ENCODE results near the gene UTP4. TPM values are rescaled to one million over a fixed set of nuclear protein-coding genes. Genes with fewer than 3 reads are reported as not detected.
A peak's percentile ranks its signal among the peaks of the same experiment; 100 is the strongest.

Gene UTP4
- total RNA-seq, 6 donors from 2014 or later = 10.9 to 38.8 (median 28.4) TPM

- ATAC-seq (ENCODE audit: low FRiP score in 2 of 2) (no peak), DNase-seq (peak in 1 of 2 donors; percentile 84)
- Histone ChIP-seq H3K4me1 (peaks cover 24 to 45% (median 28%) of the 10 kb centered on the region in 4 donors), H3K9me3 (no peaks in the 10 kb centered on the region), H3K4me3 (peak overlapping the region; percentile 5 to 67 (median 50)), H3K36me3 (peaks cover 6 to 20% (median 10%) of the 10 kb centered on the region in 4 donors), H3K27me3 (peaks cover 0 to 19% (median 8%) of the 10 kb centered on the region in 4 donors), H3K27ac (peak overlapping the region in 2 of 4 donors; percentile 42 to 72)
- WGBS, 2 donors = 0% methylated on average over 2 to 27 of the region's 55 CpGs
- TF ChIP-seq CTCF (IDR thresholded peaks at IDR 0.05) (no peak), EP300 (IDR thresholded peaks at IDR 0.05) (no peak)
These were observed 25.7 kb upstream of the UTP4 start for GRCh38 chr16:69106491-69107315.

- ATAC-seq (ENCODE audit: low FRiP score in 2 of 2) = peak in 1 of 2 donors; percentile 37
- TF ChIP-seq CTCF (IDR thresholded peaks at IDR 0.05) (no peak), EP300 (IDR thresholded peaks at IDR 0.05) (no peak), POLR2AphosphoS5 (IDR thresholded peaks at IDR 0.05) (no peak), POLR2A (IDR thresholded peaks at IDR 0.05) (no peak)
- H3K4me3 ChIP-seq = peak overlapping the region in 3 of 4 donors; percentile 45 to 67 (median 54)
- WGBS, 2 donors = 5% methylated on average over 35 of the region's 52 CpGs; no CpG with 5 or more reads in 1 of the 2 donors
- peaks cover 6 to 20% (median 10%) of the 10 kb centered on the region in 4 donors for H3K36me3 ChIP-seq
- DNase-seq = peak; percentile 41 to 90
- H3K4me1 ChIP-seq = peaks cover 25 to 42% (median 29%) of the 10 kb centered on the region in 4 donors
- H3K27ac ChIP-seq = peak overlapping the region in 2 of 4 donors; percentile 42 to 55
- H3K9me3 ChIP-seq = no peaks in the 10 kb centered on the region
- H3K27me3 ChIP-seq = peaks cover 0 to 19% (median 8%) of the 10 kb centered on the region in 4 donors
These were observed 25.0 kb upstream of the UTP4 start for GRCh38 chr16:69107316-69107962.

- 56 to 63% methylated on average over 7 to 9 of the region's 9 CpGs for WGBS, 2 donors
- peak in 1 of 2 donors; percentile 55 for DNase-seq
- Histone ChIP-seq H3K27me3 (peaks cover 0 to 19% (median 8%) of the 10 kb centered on the region in 4 donors), H3K4me1 (peaks cover 25 to 42% (median 29%) of the 10 kb centered on the region in 4 donors), H3K9me3 (no peaks in the 10 kb centered on the region), H3K36me3 (peaks cover 6 to 25% (median 10%) of the 10 kb centered on the region in 4 donors), H3K27ac (no peak overlapping the region), H3K4me3 (peak overlapping the region in 3 of 4 donors; percentile 45 to 67 (median 54))
- ATAC-seq (ENCODE audit: low FRiP score in 2 of 2) = no peak
- TF ChIP-seq POLR2A (IDR thresholded peaks at IDR 0.05) (no peak), EP300 (IDR thresholded peaks at IDR 0.05) (no peak), CTCF (IDR thresholded peaks at IDR 0.05) (no peak), POLR2AphosphoS5 (IDR thresholded peaks at IDR 0.05) (no peak)
These were observed 24.2 kb upstream of the UTP4 start for GRCh38 chr16:69108064-69108904.

- Histone ChIP-seq H3K4me3 (peak overlapping the region in 1 of 4 donors; percentile 67), H3K27ac (no peak overlapping the region), H3K4me1 (peaks cover 25 to 42% (median 29%) of the 10 kb centered on the region in 4 donors), H3K36me3 (peaks cover 6 to 30% (median 15%) of the 10 kb centered on the region in 4 donors), H3K27me3 (peaks cover 0 to 19% (median 8%) of the 10 kb centered on the region in 4 donors), H3K9me3 (no peaks in the 10 kb centered on the region)
- TF ChIP-seq POLR2AphosphoS5 (IDR thresholded peaks at IDR 0.05) (no peak), EP300 (IDR thresholded peaks at IDR 0.05) (no peak), CTCF (IDR thresholded peaks at IDR 0.05) (no peak), POLR2A (IDR thresholded peaks at IDR 0.05) (no peak)
- 73 to 93% methylated on average over 4 of the region's 4 CpGs for WGBS, 2 donors
- no peak for ATAC-seq (ENCODE audit: low FRiP score in 2 of 2)
- no peak for DNase-seq
These were observed 23.6 kb upstream of the UTP4 start for GRCh38 chr16:69108905-69109252.
